MCF 10A (cell line): ENCODE results near the gene FPGS. TPM values are rescaled to one million over a fixed set of nuclear protein-coding genes. Genes with fewer than 3 reads are reported as not detected.

ENCODE experiments used
- BruUV-seq: library from RNA; stranded (reverse); fragments of 400-500 nt; replicated peaks from 2 replicates; lab custom pipeline; 2021; lab: Mats Ljungman, UMichigan
- CTCF ChIA-PET: fragments of 300-600 bp; sonication (Branson Sonifier 250); formaldehyde crosslinking; extraction: SDS; loops from one replicate; lab custom pipeline; 2021; ENCODE audit warnings: antibody characterized with exemption, inconsistent platforms; lab: Yijun Ruan, JAX
- POLR2A ChIA-PET: fragments of 300-600, 350-650 bp; sonication (Branson Sonifier 250); formaldehyde crosslinking; extraction: SDS; loops from one replicate; lab custom pipeline; 2020; ENCODE audit warnings: antibody characterized with exemption, inconsistent platforms; lab: Yijun Ruan, JAX
- DNase-seq: peaks from one replicate; pipeline ENCODE4 v3.0.0-alpha.2; 2018; ENCODE audit not compliant: unreplicated experiment
- H3K27ac Mint-ChIP-seq: one replicate; pipeline ENCODE4 v1.8.0; 2022; ENCODE audit warnings: mild to moderate bottlenecking, low read depth, mixed read lengths; ENCODE audit not compliant: unreplicated experiment
- H3K27me3 Mint-ChIP-seq: one replicate; pipeline ENCODE4 v1.8.0; 2022; ENCODE audit warnings: mixed read lengths; ENCODE audit not compliant: insufficient read depth, unreplicated experiment
- H3K36me3 Mint-ChIP-seq: one replicate; pipeline ENCODE4 v1.8.0; 2022; ENCODE audit warnings: mild to moderate bottlenecking, moderate library complexity, mixed read lengths; ENCODE audit not compliant: insufficient read depth, unreplicated experiment
- H3K4me1 Mint-ChIP-seq: one replicate; pipeline ENCODE4 v1.8.0; 2022; ENCODE audit warnings: mixed read lengths; ENCODE audit not compliant: insufficient read depth, unreplicated experiment
- H3K4me3 Mint-ChIP-seq: one replicate; pipeline ENCODE4 v1.8.0; 2022; ENCODE audit warnings: mild to moderate bottlenecking, moderate library complexity, mixed read lengths; ENCODE audit not compliant: unreplicated experiment
- H3K9me3 Mint-ChIP-seq: one replicate; pipeline ENCODE4 v1.8.0; 2022; ENCODE audit warnings: mixed read lengths; ENCODE audit not compliant: unreplicated experiment
- intact Hi-C: fragments of 100-400 bp; cut with micrococcal nuclease; formaldehyde crosslinking; loops from 2 replicates; pipeline ENCODE4 v1.14.1; 2022
- total RNA-seq: library from RNA; stranded (reverse); gene quantifications from 2 replicates; pipeline ENCODE4 v1.2.3, GENCODE V29; 2022
- TF ChIP-seq, protein P1 (sequence below): fragments of 200-600 bp; IDR thresholded peaks from one replicate; pipeline ENCODE4 v1.8.0; 2022; ENCODE audit warnings: antibody characterized with exemption, mild to moderate bottlenecking; ENCODE audit not compliant: unreplicated experiment

The FPGS gene
- total RNA-seq, 1 experiment from 2014 or later = 130 TPM

DNA sequence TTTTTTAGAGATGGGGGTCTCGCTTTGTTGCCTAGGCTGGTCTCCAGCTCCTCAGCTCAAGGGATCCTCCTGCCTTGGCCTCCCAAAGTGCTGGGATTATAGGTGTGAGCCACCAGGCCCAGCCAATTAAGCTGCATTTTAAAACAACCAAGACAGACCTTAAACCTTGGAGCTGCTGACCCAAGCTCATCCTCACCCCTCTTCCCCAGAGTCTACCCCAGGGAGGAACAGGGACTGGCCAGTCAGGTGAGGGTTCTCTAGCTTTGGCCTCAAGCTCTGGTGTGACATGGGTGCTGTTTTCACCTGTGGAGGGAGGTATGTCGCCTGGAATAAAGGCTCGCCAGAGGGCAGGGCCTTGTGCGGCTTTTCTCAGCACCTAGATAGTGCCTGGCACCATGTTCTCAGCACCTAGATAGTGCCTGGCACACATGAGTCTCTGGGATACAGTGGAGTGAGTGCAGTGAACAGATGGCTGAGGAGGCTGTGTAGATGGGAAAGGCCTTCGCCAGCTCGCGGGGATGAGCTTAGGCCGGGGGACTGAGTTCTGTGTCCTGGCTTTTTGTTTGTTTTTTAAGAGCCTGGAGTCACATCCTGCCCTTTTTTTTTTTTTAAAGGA is 9.5 kb upstream of the FPGS start:
- H3K4me3 Mint-ChIP-seq = no peak overlapping the region
- H3K27me3 Mint-ChIP-seq = no peaks in the 10 kb centered on the region
- BruUV-seq = no TSS peak
- ChIA-PET POLR2A (interaction anchor here (0.6 to 1.1 kb wide), 5 partner anchors 8 to 292 kb away, joined by 3 to 6 read pairs (median 3); no protein-coding TSS in a partner anchor), CTCF (interaction anchor here (0.5 to 1.5 kb wide), 6 partner anchors 8 to 185 kb away, joined by 3 to 4 read pairs (median 3); no protein-coding TSS in a partner anchor)
- intact Hi-C loops = no loop called here
- no peak overlapping the region for H3K27ac Mint-ChIP-seq
- no peak for DNase-seq
- no peaks in the 10 kb centered on the region for H3K9me3 Mint-ChIP-seq
- peaks cover 54% of the 10 kb centered on the region for H3K36me3 Mint-ChIP-seq
- H3K4me1 Mint-ChIP-seq = no peaks in the 10 kb centered on the region
- TF ChIP-seq, protein P1, sequence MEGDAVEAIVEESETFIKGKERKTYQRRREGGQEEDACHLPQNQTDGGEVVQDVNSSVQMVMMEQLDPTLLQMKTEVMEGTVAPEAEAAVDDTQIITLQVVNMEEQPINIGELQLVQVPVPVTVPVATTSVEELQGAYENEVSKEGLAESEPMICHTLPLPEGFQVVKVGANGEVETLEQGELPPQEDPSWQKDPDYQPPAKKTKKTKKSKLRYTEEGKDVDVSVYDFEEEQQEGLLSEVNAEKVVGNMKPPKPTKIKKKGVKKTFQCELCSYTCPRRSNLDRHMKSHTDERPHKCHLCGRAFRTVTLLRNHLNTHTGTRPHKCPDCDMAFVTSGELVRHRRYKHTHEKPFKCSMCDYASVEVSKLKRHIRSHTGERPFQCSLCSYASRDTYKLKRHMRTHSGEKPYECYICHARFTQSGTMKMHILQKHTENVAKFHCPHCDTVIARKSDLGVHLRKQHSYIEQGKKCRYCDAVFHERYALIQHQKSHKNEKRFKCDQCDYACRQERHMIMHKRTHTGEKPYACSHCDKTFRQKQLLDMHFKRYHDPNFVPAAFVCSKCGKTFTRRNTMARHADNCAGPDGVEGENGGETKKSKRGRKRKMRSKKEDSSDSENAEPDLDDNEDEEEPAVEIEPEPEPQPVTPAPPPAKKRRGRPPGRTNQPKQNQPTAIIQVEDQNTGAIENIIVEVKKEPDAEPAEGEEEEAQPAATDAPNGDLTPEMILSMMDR = no peak

DNA sequence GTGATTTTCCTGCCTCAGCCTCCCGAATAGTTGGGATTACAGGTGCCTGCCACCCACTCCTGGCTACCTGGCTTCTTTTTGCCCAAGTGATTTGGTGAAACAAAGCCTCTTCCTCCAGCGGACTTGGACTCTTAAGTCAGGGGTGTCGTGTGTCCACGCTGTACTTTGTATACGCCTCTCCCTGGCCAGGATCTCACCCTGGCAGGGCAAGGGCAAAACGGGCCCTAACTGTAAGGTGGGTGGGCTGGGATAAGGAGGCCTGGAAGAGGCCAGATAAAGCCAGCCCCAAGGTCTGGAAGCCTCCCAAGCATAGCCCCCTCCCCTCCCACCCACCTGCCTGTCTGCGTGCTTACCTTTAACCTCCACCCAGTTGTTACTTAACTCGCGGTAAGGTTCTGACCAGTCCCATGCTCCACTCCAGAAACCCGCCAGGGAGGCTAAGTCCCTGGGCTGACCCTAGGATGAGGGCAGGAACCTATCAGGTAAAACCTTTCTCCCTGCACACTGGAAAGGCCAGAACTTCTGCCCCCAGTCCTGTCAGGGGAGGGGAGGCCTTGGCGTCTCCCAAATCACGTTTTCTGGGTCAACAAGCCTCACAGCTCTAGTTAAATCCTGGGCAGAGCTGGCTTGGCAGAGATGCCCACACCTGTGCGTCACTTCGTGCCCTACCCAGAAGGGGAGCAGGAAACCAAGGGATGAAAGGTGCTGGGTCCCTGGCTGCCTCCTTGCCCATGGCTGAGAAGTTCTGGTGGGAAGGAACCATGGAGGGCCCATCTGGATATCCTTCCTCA is 8.5 kb upstream of the FPGS start:
- Mint-ChIP-seq H3K27ac (no peak overlapping the region), H3K36me3 (peaks cover 44% of the 10 kb centered on the region), H3K27me3 (no peaks in the 10 kb centered on the region), H3K4me1 (no peaks in the 10 kb centered on the region), H3K9me3 (no peaks in the 10 kb centered on the region), H3K4me3 (no peak overlapping the region)
- no TSS peak for BruUV-seq
- intact Hi-C loops = no loop called here
- TF ChIP-seq, protein P1 = no peak
- ChIA-PET CTCF (interaction anchor here (0.6 to 1.5 kb wide), 2 partner anchors 9 to 18 kb away, joined by 3 to 4 read pairs; no protein-coding TSS in a partner anchor), POLR2A (interaction anchor here (0.6 kb wide), 1 partner anchor 293 kb away, joined by 3 read pairs; no protein-coding TSS in a partner anchor)
- DNase-seq = no peak

DNA sequence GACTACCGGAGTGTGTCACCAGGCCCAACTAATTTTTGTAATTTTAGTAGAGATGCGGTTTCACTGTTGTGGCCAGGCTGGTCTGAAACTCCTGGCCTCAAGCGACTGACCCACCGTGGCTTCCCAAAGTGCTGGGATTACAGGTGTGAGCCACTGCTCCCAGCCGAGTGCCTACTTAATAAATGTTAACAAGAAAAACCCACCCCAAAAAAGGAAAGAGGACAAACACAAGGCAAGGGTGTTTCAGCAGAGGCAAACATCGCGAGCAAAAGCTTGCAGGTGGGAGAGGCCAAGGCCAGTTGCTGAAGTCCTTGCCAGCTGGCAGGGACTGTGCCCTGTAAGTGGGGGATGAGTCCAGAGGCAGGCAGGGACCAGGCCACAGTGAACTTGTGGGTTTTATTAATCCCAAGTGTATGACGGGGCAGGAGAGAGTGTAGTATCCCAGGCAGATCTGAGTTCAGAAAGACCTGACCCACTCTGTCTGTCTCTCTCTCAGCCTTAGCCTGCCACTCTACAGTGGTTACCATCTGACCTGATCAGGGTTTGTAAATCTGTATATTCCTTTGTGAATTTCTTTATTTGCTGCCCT is 6.4 kb upstream of the FPGS start:
- Mint-ChIP-seq H3K36me3 (peaks cover 23% of the 10 kb centered on the region), H3K4me1 (peaks cover 4% of the 10 kb centered on the region), H3K4me3 (no peak overlapping the region), H3K27me3 (no peaks in the 10 kb centered on the region), H3K9me3 (no peaks in the 10 kb centered on the region), H3K27ac (no peak overlapping the region)
- no peak for DNase-seq
- no TSS peak for BruUV-seq
- intact Hi-C loops = no loop called here
- TF ChIP-seq, protein P1 = no peak
- POLR2A ChIA-PET = interaction anchor here (1.0 kb wide), 1 partner anchor 27 kb away, joined by 3 read pairs; no protein-coding TSS in a partner anchor
- CTCF ChIA-PET = no interaction called here

DNA sequence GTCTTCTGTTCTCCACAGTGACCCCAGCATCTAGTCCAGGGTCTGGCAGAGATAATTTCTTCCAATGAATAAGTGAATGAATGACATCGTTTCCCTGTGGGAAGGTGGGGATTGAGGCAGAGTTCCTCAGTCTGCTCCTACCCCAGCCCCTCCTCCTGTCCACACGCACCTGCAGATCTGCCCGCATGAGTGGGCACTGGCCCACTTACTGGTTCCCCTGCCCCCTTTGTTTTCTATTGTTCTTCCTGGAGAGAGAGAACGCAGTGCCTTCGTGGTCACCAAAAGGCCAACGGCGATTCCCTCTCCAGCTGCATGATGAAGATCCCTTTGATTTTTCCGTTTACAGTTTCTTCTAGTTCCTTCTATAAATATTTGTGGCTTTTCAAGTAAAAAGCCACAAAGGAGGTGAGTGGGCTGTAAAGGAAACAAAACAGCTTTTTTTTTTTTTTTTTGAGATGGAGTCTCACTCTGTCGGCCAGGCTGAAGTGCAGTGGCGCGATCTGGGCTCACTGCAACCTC is 5.8 kb upstream of the FPGS start:
- CTCF ChIA-PET = no interaction called here
- Mint-ChIP-seq H3K4me3 (no peak overlapping the region), H3K4me1 (peaks cover 6% of the 10 kb centered on the region), H3K27ac (no peak overlapping the region), H3K9me3 (no peaks in the 10 kb centered on the region), H3K27me3 (no peaks in the 10 kb centered on the region), H3K36me3 (peaks cover 17% of the 10 kb centered on the region)
- intact Hi-C loops = no loop called here
- POLR2A ChIA-PET = interaction anchor here (0.6 to 1.9 kb wide), 4 partner anchors 10 to 62 kb away, joined by 3 to 9 read pairs (median 4); partner anchors contain the start of genes CDK9 and TOR2A
- TF ChIP-seq, protein P1 = no peak
- BruUV-seq = no TSS peak
- no peak for DNase-seq
